Effector memory CD8-positive, alpha-beta T cell (primary cell): ENCODE measurements around the gene CLEC4C.
"Not testable (repeated sequence)": the region's sequence is repeated elsewhere in the genome, so short reads cannot be mapped to it uniquely, and the experiment has no call there.

Experiments used
- ATAC-seq: fragments of 150-1000 bp; cut with Tn5 transposase; replicated peaks from 2 replicates; pipeline ENCODE4 v1.10.0; 2021; ENCODE audit warnings: mild to moderate bottlenecking, moderate library complexity
- DNase-seq, 3 experiments: peaks; one replicate each; pipeline ENCODE4 v3.0.0; 2021
- H3K27ac Mint-ChIP-seq, 2 donors: one replicate each; pipeline ENCODE4 v1.8.0; 2022; ENCODE audit warnings: mild to moderate bottlenecking in 2 of 2, mixed read lengths in 2 of 2, moderate library complexity in 2 of 2
- H3K27me3 Mint-ChIP-seq, 2 donors: one replicate each; pipeline ENCODE4 v1.8.0; 2022; ENCODE audit warnings: mixed read lengths in 2 of 2
- H3K36me3 Mint-ChIP-seq: one replicate; pipeline ENCODE4 v1.8.0; 2022; ENCODE audit warnings: mild to moderate bottlenecking, moderate library complexity, mixed read lengths; ENCODE audit not compliant: insufficient read depth
- H3K4me1 Mint-ChIP-seq, 2 donors: one replicate each; pipeline ENCODE4 v1.8.0; 2022; ENCODE audit warnings: low read depth in 2 of 2, mixed read lengths in 2 of 2
- H3K4me3 Mint-ChIP-seq, 2 donors: one replicate each; pipeline ENCODE4 v1.8.0; 2022; ENCODE audit warnings: mild to moderate bottlenecking in 2 of 2, mixed read lengths in 2 of 2, moderate library complexity in 2 of 2
- H3K9me3 Mint-ChIP-seq, 2 donors: one replicate each; pipeline ENCODE4 v1.8.0; 2022; ENCODE audit warnings: mixed read lengths in 2 of 2

CLEC4C gene

GRCh38 chr12:7751941-7752922, 5.1 kb upstream of the CLEC4C start:
- H3K27me3 Mint-ChIP-seq, H3K36me3 Mint-ChIP-seq, H3K9me3 Mint-ChIP-seq, DNase-seq: not testable (repeated sequence)
- peak; percentile 51 for ATAC-seq
- Mint-ChIP-seq H3K27ac (peak overlapping the region in 1 of 2 donors; percentile 63), H3K4me1 (peaks cover 8 to 14% of the 10 kb centered on the region in 2 donors), H3K4me3 (peak overlapping the region; percentile 37 to 44)

GRCh38 chr12:7751394-7751793, 4.2 kb upstream of the CLEC4C start:
- Mint-ChIP-seq H3K27me3 (peaks cover 0 to 9% of the 10 kb centered on the region in 2 donors), H3K4me1 (peaks cover 9 to 14% of the 10 kb centered on the region in 2 donors), H3K36me3 (peaks cover 2% of the 10 kb centered on the region), H3K27ac (peak overlapping the region in 1 of 2 donors; percentile 63), H3K9me3 (no peaks in the 10 kb centered on the region), H3K4me3 (peak overlapping the region; percentile 37 to 44)
- no peak for ATAC-seq
- DNase-seq: no peak

GRCh38 chr12:7750350-7750749, 3.2 kb upstream of the CLEC4C start:
- H3K9me3 Mint-ChIP-seq: no peaks in the 10 kb centered on the region
- peak overlapping the region in 1 of 2 donors; percentile 44 for H3K4me3 Mint-ChIP-seq
- H3K27ac Mint-ChIP-seq: peak overlapping the region in 1 of 2 donors; percentile 26
- H3K27me3 Mint-ChIP-seq: peaks cover 0 to 9% of the 10 kb centered on the region in 2 donors
- H3K4me1 Mint-ChIP-seq: peaks cover 4 to 6% of the 10 kb centered on the region in 2 donors
- H3K36me3 Mint-ChIP-seq: no peaks in the 10 kb centered on the region
- no peak for DNase-seq
- no peak for ATAC-seq

- ATAC-seq (no peak), DNase-seq (no peak)
- Mint-ChIP-seq H3K27me3 (peaks cover 0 to 9% of the 10 kb centered on the region in 2 donors), H3K27ac (peak overlapping the region in 1 of 2 donors; percentile 66), H3K4me1 (peaks cover 4 to 5% of the 10 kb centered on the region in 2 donors), H3K9me3 (no peaks in the 10 kb centered on the region), H3K36me3 (no peaks in the 10 kb centered on the region), H3K4me3 (no peak overlapping the region)
Observed at GRCh38 chr12:7749442-7749841, 2.3 kb upstream of the CLEC4C start.

- DNase-seq (no peak), ATAC-seq (no peak)
- H3K27ac Mint-ChIP-seq: peak overlapping the region in 1 of 2 donors; percentile 66
- H3K27me3 Mint-ChIP-seq: peaks cover 0 to 9% of the 10 kb centered on the region in 2 donors
- H3K9me3 Mint-ChIP-seq: no peaks in the 10 kb centered on the region
- H3K36me3 Mint-ChIP-seq: no peaks in the 10 kb centered on the region
- H3K4me1 Mint-ChIP-seq: peaks cover 4 to 5% of the 10 kb centered on the region in 2 donors
- H3K4me3 Mint-ChIP-seq: no peak overlapping the region
Observed at GRCh38 chr12:7748852-7749251, 1.7 kb upstream of the CLEC4C start.

GRCh38 chr12:7732993-7733392, 14.2 kb downstream of the CLEC4C start:
- Mint-ChIP-seq H3K27ac (no peak overlapping the region), H3K27me3 (peaks cover 13 to 14% of the 10 kb centered on the region in 2 donors), H3K9me3 (no peaks in the 10 kb centered on the region), H3K4me1 (no peaks in the 10 kb centered on the region), H3K36me3 (no peaks in the 10 kb centered on the region), H3K4me3 (no peak overlapping the region)
- no peak for ATAC-seq
- no peak for DNase-seq

- H3K9me3 Mint-ChIP-seq: no peaks in the 10 kb centered on the region
- H3K27ac Mint-ChIP-seq: no peak overlapping the region
- H3K27me3 Mint-ChIP-seq: peaks cover 14 to 25% of the 10 kb centered on the region in 2 donors
- no peaks in the 10 kb centered on the region for H3K4me1 Mint-ChIP-seq
- DNase-seq: no peak
- ATAC-seq: no peak
- no peak overlapping the region for H3K4me3 Mint-ChIP-seq
- H3K36me3 Mint-ChIP-seq: no peaks in the 10 kb centered on the region
Observed at GRCh38 chr12:7731486-7731885, 15.7 kb downstream of the CLEC4C start.

GRCh38 chr12:7730984-7731383, 16.2 kb downstream of the CLEC4C start:
- H3K27me3 Mint-ChIP-seq: peaks cover 19 to 25% of the 10 kb centered on the region in 2 donors
- H3K9me3 Mint-ChIP-seq, H3K4me3 Mint-ChIP-seq, ATAC-seq, H3K27ac Mint-ChIP-seq, H3K4me1 Mint-ChIP-seq, DNase-seq, H3K36me3 Mint-ChIP-seq: not testable (repeated sequence)

GRCh38 chr12:7729746-7730145, 17.4 kb downstream of the CLEC4C start:
- no peaks in the 10 kb centered on the region for H3K9me3 Mint-ChIP-seq
- H3K27ac Mint-ChIP-seq: no peak overlapping the region
- H3K4me3 Mint-ChIP-seq: no peak overlapping the region
- DNase-seq (no peak), ATAC-seq (no peak)
- H3K36me3 Mint-ChIP-seq: no peaks in the 10 kb centered on the region
- peaks cover 25 to 27% of the 10 kb centered on the region in 2 donors for H3K27me3 Mint-ChIP-seq
- no peaks in the 10 kb centered on the region for H3K4me1 Mint-ChIP-seq

GRCh38 chr12:7723926-7724325, 23.2 kb downstream of the CLEC4C start:
- H3K9me3 Mint-ChIP-seq: no peaks in the 10 kb centered on the region
- no peaks in the 10 kb centered on the region for H3K36me3 Mint-ChIP-seq
- no peaks in the 10 kb centered on the region for H3K4me1 Mint-ChIP-seq
- H3K27ac Mint-ChIP-seq: no peak overlapping the region
- H3K4me3 Mint-ChIP-seq: no peak overlapping the region
- ATAC-seq: no peak
- H3K27me3 Mint-ChIP-seq: peaks cover 20 to 26% of the 10 kb centered on the region in 2 donors
- DNase-seq: no peak

GRCh38 chr12:7719946-7720730, 27.0 kb downstream of the CLEC4C start:
- H3K4me1 Mint-ChIP-seq: no peaks in the 10 kb centered on the region
- no peak for ATAC-seq
- peaks cover 19 to 38% of the 10 kb centered on the region in 2 donors for H3K27me3 Mint-ChIP-seq
- no peak for DNase-seq
- no peak overlapping the region for H3K4me3 Mint-ChIP-seq
- no peak overlapping the region for H3K27ac Mint-ChIP-seq
- no peaks in the 10 kb centered on the region for H3K36me3 Mint-ChIP-seq
- no peaks in the 10 kb centered on the region for H3K9me3 Mint-ChIP-seq

- Mint-ChIP-seq H3K27ac (no peak overlapping the region), H3K9me3 (no peaks in the 10 kb centered on the region), H3K4me1 (no peaks in the 10 kb centered on the region), H3K27me3 (peaks cover 31 to 52% of the 10 kb centered on the region in 2 donors), H3K36me3 (no peaks in the 10 kb centered on the region), H3K4me3 (no peak overlapping the region)
- DNase-seq: no peak
- ATAC-seq: no peak
Observed at GRCh38 chr12:7716381-7716780, 30.8 kb downstream of the CLEC4C start.

- no peaks in the 10 kb centered on the region for H3K9me3 Mint-ChIP-seq
- no peak overlapping the region for H3K27ac Mint-ChIP-seq
- no peaks in the 10 kb centered on the region for H3K36me3 Mint-ChIP-seq
- no peaks in the 10 kb centered on the region for H3K4me1 Mint-ChIP-seq
- H3K4me3 Mint-ChIP-seq: no peak overlapping the region
- DNase-seq (no peak), ATAC-seq (no peak)
- peaks cover 14 to 30% of the 10 kb centered on the region in 2 donors for H3K27me3 Mint-ChIP-seq
Observed at GRCh38 chr12:7712841-7713442, 34.2 kb downstream of the CLEC4C start.
